RWPE2 (cell line): Measurements from ENCODE around the gene SYDE2.
A peak's percentile ranks its signal among the peaks of the same experiment; 100 is the strongest.
"Not testable (repeated sequence)": the region's sequence is repeated elsewhere in the genome, so short reads cannot be mapped to it uniquely, and the experiment has no call there.

Experiments used
- ATAC-seq: fragments of 200-7000 bp; cut with Tn5 transposase; 3 replicates; pipeline ENCODE4 v1.9.1; 2021; ENCODE audit warnings: low read depth
- DNase-seq: peaks from one replicate; pipeline ENCODE4 v3.0.0-alpha.2; 2020; ENCODE audit warnings: low spot score
- H3K27ac ChIP-seq: fragments of 450-650 bp; 2 replicates; pipeline ENCODE4 v1.5.1; 2017; ENCODE audit warnings: mild to moderate bottlenecking; ENCODE audit not compliant: poor library complexity, severe bottlenecking
- H3K27me3 ChIP-seq: fragments of 250-450 bp; sonication (Bioruptor Pico); 2 replicates; pipeline ENCODE4 v1.5.1; 2021; ENCODE audit warnings: mild to moderate bottlenecking, moderate library complexity; ENCODE audit not compliant: insufficient read depth, poor library complexity, severe bottlenecking
- H3K36me3 ChIP-seq: fragments of 250-450 bp; sonication (Bioruptor Pico); 2 replicates; pipeline ENCODE4 v1.5.1; 2020; ENCODE audit warnings: low read depth, mild to moderate bottlenecking, moderate library complexity
- H3K4me1 ChIP-seq: fragments of 250-450 bp; sonication (Bioruptor Pico); 2 replicates; pipeline ENCODE4 v1.5.1; 2021; ENCODE audit warnings: mild to moderate bottlenecking, moderate library complexity; ENCODE audit not compliant: insufficient read depth, poor library complexity, severe bottlenecking
- H3K4me3 ChIP-seq: fragments of 250-450 bp; sonication (Bioruptor Pico); 2 replicates; pipeline ENCODE4 v1.5.1; 2021; ENCODE audit warnings: mild to moderate bottlenecking, moderate library complexity; ENCODE audit not compliant: severe bottlenecking
- H3K9me3 ChIP-seq: fragments of 250-450 bp; sonication (Bioruptor Pico); 2 replicates; pipeline ENCODE4 v1.5.1; 2021; ENCODE audit warnings: mild to moderate bottlenecking, moderate library complexity; ENCODE audit not compliant: severe bottlenecking
- TF ChIP-seq, protein P1 (sequence below): fragments of 450-650 bp; IDR thresholded peaks from one replicate; pipeline ENCODE4 v1.5.1; 2017; ENCODE audit warnings: mild to moderate bottlenecking, moderate library complexity; ENCODE audit not compliant: poor library complexity, severe bottlenecking

SYDE2 gene

DNA sequence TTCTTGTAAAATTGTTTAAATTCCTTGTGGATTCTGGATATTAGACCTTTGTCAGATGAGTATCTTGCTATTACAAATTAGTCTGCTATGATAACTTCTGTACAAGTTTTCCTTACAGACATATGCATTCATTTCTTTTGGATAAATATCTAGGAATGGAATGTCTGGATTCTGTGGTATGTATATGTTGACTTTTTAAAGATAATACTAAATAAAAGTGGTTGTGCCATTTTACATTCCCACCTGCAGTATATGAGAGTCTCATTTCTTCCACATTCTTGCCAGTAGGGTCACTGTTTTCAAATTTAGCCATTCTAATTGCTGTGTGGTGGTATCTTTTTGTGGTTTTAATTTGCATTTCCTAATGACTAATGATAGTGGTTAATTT is 53.9 kb downstream of the SYDE2 start:
- peak overlapping the region; percentile 8 for H3K27ac ChIP-seq
- ATAC-seq (peak; percentile 54; the same call in 2 of the 3 replicates), DNase-seq (no peak)
- H3K27me3 ChIP-seq: no peaks in the 10 kb centered on the region
- no peaks in the 10 kb centered on the region for H3K36me3 ChIP-seq
- H3K9me3 ChIP-seq: no peaks in the 10 kb centered on the region
- H3K4me3 ChIP-seq: no peak overlapping the region
- no peaks in the 10 kb centered on the region for H3K4me1 ChIP-seq
- TF ChIP-seq, protein P1, sequence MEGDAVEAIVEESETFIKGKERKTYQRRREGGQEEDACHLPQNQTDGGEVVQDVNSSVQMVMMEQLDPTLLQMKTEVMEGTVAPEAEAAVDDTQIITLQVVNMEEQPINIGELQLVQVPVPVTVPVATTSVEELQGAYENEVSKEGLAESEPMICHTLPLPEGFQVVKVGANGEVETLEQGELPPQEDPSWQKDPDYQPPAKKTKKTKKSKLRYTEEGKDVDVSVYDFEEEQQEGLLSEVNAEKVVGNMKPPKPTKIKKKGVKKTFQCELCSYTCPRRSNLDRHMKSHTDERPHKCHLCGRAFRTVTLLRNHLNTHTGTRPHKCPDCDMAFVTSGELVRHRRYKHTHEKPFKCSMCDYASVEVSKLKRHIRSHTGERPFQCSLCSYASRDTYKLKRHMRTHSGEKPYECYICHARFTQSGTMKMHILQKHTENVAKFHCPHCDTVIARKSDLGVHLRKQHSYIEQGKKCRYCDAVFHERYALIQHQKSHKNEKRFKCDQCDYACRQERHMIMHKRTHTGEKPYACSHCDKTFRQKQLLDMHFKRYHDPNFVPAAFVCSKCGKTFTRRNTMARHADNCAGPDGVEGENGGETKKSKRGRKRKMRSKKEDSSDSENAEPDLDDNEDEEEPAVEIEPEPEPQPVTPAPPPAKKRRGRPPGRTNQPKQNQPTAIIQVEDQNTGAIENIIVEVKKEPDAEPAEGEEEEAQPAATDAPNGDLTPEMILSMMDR: peak; percentile 34

GRCh38 chr1:85146298-85146971 is 54.4 kb downstream of the SYDE2 start:
- H3K4me3 ChIP-seq, H3K9me3 ChIP-seq, H3K36me3 ChIP-seq, DNase-seq, H3K4me1 ChIP-seq, ATAC-seq, H3K27me3 ChIP-seq: not testable (repeated sequence)
- peak overlapping the region; percentile 8 for H3K27ac ChIP-seq

DNA sequence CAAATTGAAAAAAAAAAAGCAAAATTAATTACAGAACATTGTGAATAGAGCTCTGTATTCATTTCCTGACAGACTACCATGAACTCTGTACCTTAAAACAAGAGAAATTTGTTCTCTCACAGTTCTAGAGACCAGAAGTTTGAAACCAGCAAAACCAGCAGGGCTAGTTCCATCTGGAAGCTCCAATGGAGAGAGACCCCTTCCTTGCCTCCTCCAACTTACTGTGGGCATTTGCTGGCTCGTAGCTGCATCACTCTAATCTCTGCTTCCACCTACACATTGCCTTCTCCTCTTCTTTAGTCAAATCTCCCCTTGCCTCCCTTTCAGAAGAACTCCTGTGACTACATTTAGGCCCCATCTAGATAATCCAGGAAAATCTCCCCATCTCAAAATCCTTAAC is 56.5 kb downstream of the SYDE2 start:
- Histone ChIP-seq H3K9me3 (no peaks in the 10 kb centered on the region), H3K27ac (no peak overlapping the region), H3K4me1 (no peaks in the 10 kb centered on the region), H3K36me3 (no peaks in the 10 kb centered on the region), H3K4me3 (no peak overlapping the region), H3K27me3 (no peaks in the 10 kb centered on the region)
- ATAC-seq: no peak
- TF ChIP-seq, protein P1: no peak
- no peak for DNase-seq

GRCh38 chr1:85142753-85143152 is 58.1 kb downstream of the SYDE2 start:
- DNase-seq: no peak
- Histone ChIP-seq H3K4me1 (no peaks in the 10 kb centered on the region), H3K36me3 (no peaks in the 10 kb centered on the region), H3K27ac (no peak overlapping the region), H3K4me3 (no peak overlapping the region), H3K27me3 (no peaks in the 10 kb centered on the region), H3K9me3 (no peaks in the 10 kb centered on the region)
- no peak for ATAC-seq
- TF ChIP-seq, protein P1: no peak

GRCh38 chr1:85138439-85138838 is 62.4 kb downstream of the SYDE2 start:
- DNase-seq, H3K4me1 ChIP-seq, H3K9me3 ChIP-seq, H3K27ac ChIP-seq, H3K36me3 ChIP-seq, ATAC-seq, H3K27me3 ChIP-seq, H3K4me3 ChIP-seq: not testable (repeated sequence)

DNA sequence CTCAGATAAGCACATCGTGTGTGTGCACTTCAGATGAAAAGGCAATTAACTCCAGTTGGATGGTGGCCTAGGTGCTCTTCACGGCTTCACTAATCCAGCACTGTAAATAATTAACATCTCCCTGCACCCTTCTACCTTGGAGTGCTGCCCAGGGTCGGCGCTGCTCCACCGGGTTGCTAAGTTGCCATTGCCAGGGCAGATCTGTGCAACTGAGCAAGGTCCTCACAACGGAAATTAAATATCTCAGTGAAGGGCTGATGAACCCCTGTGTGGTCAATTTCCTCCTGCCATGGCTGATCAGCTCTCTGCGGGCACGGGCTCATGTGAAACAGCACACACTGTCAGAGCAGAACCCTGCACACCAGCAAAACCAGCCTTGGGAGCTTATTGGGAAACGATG is 63.2 kb downstream of the SYDE2 start:
- Histone ChIP-seq H3K27me3 (no peaks in the 10 kb centered on the region), H3K27ac (no peak overlapping the region), H3K36me3 (no peaks in the 10 kb centered on the region), H3K4me3 (no peak overlapping the region), H3K9me3 (no peaks in the 10 kb centered on the region), H3K4me1 (no peaks in the 10 kb centered on the region)
- ATAC-seq: no peak
- TF ChIP-seq, protein P1: no peak
- DNase-seq: no peak
